Urinary bladder (tissue), 4 donors: Measurements from ENCODE around the gene HFE. TPM values are rescaled to one million over a fixed set of nuclear protein-coding genes. Genes with fewer than 3 reads are reported as not detected.
"Not testable (repeated sequence)": the region's sequence is repeated elsewhere in the genome, so short reads cannot be mapped to it uniquely, and the experiment has no call there.

ENCODE experiments used
- DNase-seq: peaks from one replicate; pipeline ENCODE4 v3.0.0-alpha.2; 2015; ENCODE audit errors: extremely low spot score
- H3K27ac ChIP-seq: one replicate; pipeline ENCODE4 v1.5.1; 2013; ENCODE audit warnings: low read depth, mild to moderate bottlenecking, moderate library complexity
- H3K36me3 ChIP-seq: one replicate; pipeline ENCODE4 v1.6.1; 2013; ENCODE audit warnings: mild to moderate bottlenecking, moderate library complexity; ENCODE audit not compliant: insufficient read depth
- H3K4me1 ChIP-seq: one replicate; pipeline ENCODE4 v1.6.1; 2013; ENCODE audit warnings: mild to moderate bottlenecking, moderate library complexity; ENCODE audit not compliant: insufficient read depth
- H3K4me3 ChIP-seq: one replicate; pipeline ENCODE4 v1.5.1; 2013; ENCODE audit warnings: low read depth, low read length
- WGBS: extraction: QIAGEN DNeasy Blood & Tissue Kit; methylation state at CpG from one replicate; pipeline ENCODE4 v1.1.7; 2013; 5-methylcytosine and 5-hydroxymethylcytosine counted together
- polyA plus RNA-seq: library from polyadenylated mRNA; stranded (reverse); fragments of 200-250 nt; gene quantifications from one replicate; pipeline ENCODE4 v1.2.3, GENCODE V29; 2013
- total RNA-seq: library from RNA; depleted of rRNA; stranded (reverse); fragments of >200 nt; gene quantifications from one replicate; pipeline ENCODE4 v1.2.3, GENCODE V29; 2014
- donor health status: healthy with polysubstance abuse.
- donor health status: healthy.

The HFE gene
- total and polyA plus RNA-seq, 2 donors: 7.3 to 9.4 TPM

GRCh38 chr6:26078066-26078465, 9.2 kb upstream of the HFE start:
- H3K4me3 ChIP-seq, H3K27ac ChIP-seq, DNase-seq, H3K4me1 ChIP-seq, H3K36me3 ChIP-seq: not testable (repeated sequence)
- WGBS: 83% methylated on average over 3 of the region's 3 CpGs

- H3K4me3 ChIP-seq, H3K27ac ChIP-seq, H3K4me1 ChIP-seq, H3K36me3 ChIP-seq, DNase-seq: not testable (repeated sequence)
- WGBS: 93% methylated on average over 3 of the region's 3 CpGs
Observed at GRCh38 chr6:26081096-26081495, 6.1 kb upstream of the HFE start.

GRCh38 chr6:26086211-26086610, 1.0 kb upstream of the HFE start:
- 95% methylated on average over 3 of the region's 3 CpGs for WGBS
- Histone ChIP-seq H3K4me3 (no peak overlapping the region), H3K36me3 (no peaks in the 10 kb centered on the region), H3K4me1 (no peaks in the 10 kb centered on the region), H3K27ac (no peak overlapping the region)
- no peak for DNase-seq

- no peak for DNase-seq
- Histone ChIP-seq H3K4me1 (no peaks in the 10 kb centered on the region), H3K36me3 (no peaks in the 10 kb centered on the region), H3K27ac (peak overlapping the region; percentile 96), H3K4me3 (no peak overlapping the region)
- 36% methylated on average over 5 of the region's 5 CpGs for WGBS
Observed at GRCh38 chr6:26088344-26088743, 1.1 kb downstream of the HFE start.

- Histone ChIP-seq H3K36me3 (no peaks in the 10 kb centered on the region), H3K4me3 (no peak overlapping the region), H3K4me1 (no peaks in the 10 kb centered on the region), H3K27ac (no peak overlapping the region)
- 52% methylated on average over 2 of the region's 2 CpGs for WGBS
- no peak for DNase-seq
Observed at GRCh38 chr6:26089272-26089671, 2.0 kb downstream of the HFE start.

GRCh38 chr6:26092443-26092842, 5.2 kb downstream of the HFE start:
- no peaks in the 10 kb centered on the region for H3K36me3 ChIP-seq
- WGBS: 93% methylated on average over 4 of the region's 4 CpGs

GRCh38 chr6:26094036-26094435, 6.8 kb downstream of the HFE start:
- Histone ChIP-seq H3K36me3 (no peaks in the 10 kb centered on the region), H3K27ac (no peak overlapping the region), H3K4me3 (no peak overlapping the region), H3K4me1 (no peaks in the 10 kb centered on the region)
- 82% methylated on average over 5 of the region's 5 CpGs for WGBS
- DNase-seq: no peak

More at GRCh38 chr6:26092443-26092842, 5.2 kb downstream of the HFE start:
- DNase-seq: no peak
- no peak overlapping the region for H3K4me3 ChIP-seq
- H3K4me1 ChIP-seq: no peaks in the 10 kb centered on the region
- no peak overlapping the region for H3K27ac ChIP-seq

- peak; percentile 25 for DNase-seq
- Histone ChIP-seq H3K27ac (no peak overlapping the region), H3K4me1 (no peaks in the 10 kb centered on the region), H3K36me3 (no peaks in the 10 kb centered on the region), H3K4me3 (no peak overlapping the region)
- WGBS: 3% methylated on average over 5 of the region's 5 CpGs
Observed at GRCh38 chr6:26097268-26097875, 10.1 kb downstream of the HFE start.

GRCh38 chr6:26103141-26103769, 16.0 kb downstream of the HFE start:
- DNase-seq: no peak
- Histone ChIP-seq H3K27ac (no peak overlapping the region), H3K4me1 (no peaks in the 10 kb centered on the region), H3K4me3 (no peak overlapping the region), H3K36me3 (no peaks in the 10 kb centered on the region)
- WGBS: 11% methylated on average over 9 of the region's 9 CpGs

- H3K4me3 ChIP-seq: peak overlapping the region; percentile 36
- no peaks in the 10 kb centered on the region for H3K36me3 ChIP-seq
- peak overlapping the region; percentile 88 for H3K27ac ChIP-seq
- no peaks in the 10 kb centered on the region for H3K4me1 ChIP-seq
- WGBS: under 1% methylated on average over 39 of the region's 39 CpGs
- DNase-seq: peak; percentile 98
Observed at GRCh38 chr6:26103770-26104456, 16.7 kb downstream of the HFE start.

GRCh38 chr6:26104457-26105108, 17.4 kb downstream of the HFE start:
- DNase-seq: no peak
- peak overlapping the region; percentile 36 for H3K4me3 ChIP-seq
- no peaks in the 10 kb centered on the region for H3K4me1 ChIP-seq
- H3K27ac ChIP-seq: peak overlapping the region; percentile 88
- no peaks in the 10 kb centered on the region for H3K36me3 ChIP-seq
- 53% methylated on average over 22 of the region's 22 CpGs for WGBS

GRCh38 chr6:26105109-26105730, 18.0 kb downstream of the HFE start:
- Histone ChIP-seq H3K27ac (no peak overlapping the region), H3K4me1 (no peaks in the 10 kb centered on the region), H3K4me3 (no peak overlapping the region), H3K36me3 (no peaks in the 10 kb centered on the region)
- no peak for DNase-seq
- 97% methylated on average over 8 of the region's 8 CpGs for WGBS

- no peaks in the 10 kb centered on the region for H3K4me1 ChIP-seq
- H3K27ac ChIP-seq: no peak overlapping the region
- 85% methylated on average over 4 of the region's 4 CpGs for WGBS
- no peak overlapping the region for H3K4me3 ChIP-seq
- H3K36me3 ChIP-seq: no peaks in the 10 kb centered on the region
- DNase-seq: no peak
Observed at GRCh38 chr6:26105842-26106241, 18.6 kb downstream of the HFE start.
